GM21390 (cell line): Measurements from ENCODE around the gene TESPA1.
"Not testable (repeated sequence)": the region's sequence is repeated elsewhere in the genome, so short reads cannot be mapped to it uniquely, and the experiment has no call there.

ENCODE experiments used
- ATAC-seq: cut with Tn5 transposase; IDR thresholded peaks from one replicate; pipeline ENCODE4 v1.9.1; 2021; ENCODE audit not compliant: unreplicated experiment

Gene TESPA1

GRCh38 chr12:54984658-54985376 lies at the start of gene TESPA1:
TSS of gene TESPA1 (minus strand) at chr12:54984762. CDS start at chr12:54974562, 10,200 bp downstream.
- peak; percentile 96 for ATAC-seq

- ATAC-seq = no peak
These were observed 49.7 kb upstream of the TESPA1 start for GRCh38 chr12:55034218-55034617.

GRCh38 chr12:55025508-55025907 lies 40.9 kb upstream of the TESPA1 start:
- no peak for ATAC-seq

- ATAC-seq = no peak
These were observed 40.0 kb upstream of the TESPA1 start for GRCh38 chr12:55024575-55024974.

GRCh38 chr12:55019784-55020183 lies 35.2 kb upstream of the TESPA1 start, which contains the start of gene NEUROD4:
TSS of gene NEUROD4 (plus strand) at chr12:55019974. CDS start at chr12:55026440, 6,466 bp downstream.
- no peak for ATAC-seq

GRCh38 chr12:55017416-55017925 lies 32.9 kb upstream of the TESPA1 start:
- ATAC-seq = no peak

GRCh38 chr12:55008944-55009585 lies 24.5 kb upstream of the TESPA1 start:
- no peak for ATAC-seq

GRCh38 chr12:55002355-55002754 lies 17.8 kb upstream of the TESPA1 start:
- ATAC-seq = no peak

- no peak for ATAC-seq
These were observed 16.8 kb upstream of the TESPA1 start for GRCh38 chr12:55001198-55001868.

GRCh38 chr12:54998958-54999510 lies 14.5 kb upstream of the TESPA1 start:
- no peak for ATAC-seq

- ATAC-seq = no peak
These were observed 13.5 kb upstream of the TESPA1 start for GRCh38 chr12:54997929-54998522.

GRCh38 chr12:54996205-54996604 lies 11.6 kb upstream of the TESPA1 start:
- no peak for ATAC-seq

GRCh38 chr12:54993181-54993835 lies 8.7 kb upstream of the TESPA1 start:
- ATAC-seq = peak; percentile 39

GRCh38 chr12:54991991-54992375 lies 7.4 kb upstream of the TESPA1 start:
- ATAC-seq = peak; percentile 41

- ATAC-seq = peak; percentile 75
These were observed 6.8 kb upstream of the TESPA1 start for GRCh38 chr12:54991161-54991990.

- no peak for ATAC-seq
These were observed 5.3 kb upstream of the TESPA1 start for GRCh38 chr12:54989829-54990228.

- ATAC-seq = no peak
These were observed 4.0 kb upstream of the TESPA1 start for GRCh38 chr12:54988402-54989054.

GRCh38 chr12:54987611-54988231 lies 3.2 kb upstream of the TESPA1 start:
- ATAC-seq = no peak

GRCh38 chr12:54986773-54987172 lies 2.2 kb upstream of the TESPA1 start:
- not testable (repeated sequence) for ATAC-seq
